ENCODE data around the gene NRL. TPM values are rescaled to one million over a fixed set of nuclear protein-coding genes. Genes with fewer than 3 reads are reported as not detected.
A peak's percentile ranks its signal among the peaks of the same experiment; 100 is the strongest.

NRL gene
- total RNA-seq, 4 donors from 2014 or later: 2.2 to 2.9 (median 2.3) TPM

- Histone ChIP-seq H3K27ac (no peak overlapping the region), H3K4me1 (peaks cover 54% of the 10 kb centered on the region)
- WGBS: 96% methylated on average over 1 of the region's 1 CpG
Measured at GRCh38 chr14:24144451-24144850, 29.7 kb upstream of the NRL start.

GRCh38 chr14:24143511-24143910 is 28.8 kb upstream of the NRL start:
- Histone ChIP-seq H3K4me3 (no peak overlapping the region), H3K9me3 (no peaks in the 10 kb centered on the region), H3K36me3 (peaks cover 21% of the 10 kb centered on the region), H3K4me1 (peaks cover 52% of the 10 kb centered on the region), H3K27me3 (no peaks in the 10 kb centered on the region), H3K27ac (no peak overlapping the region)
- 67% methylated on average over 2 of the region's 2 CpGs for WGBS
- DNase-seq (ENCODE audit: low spot score in 2 of 2): no peak
- no peak for TF ChIP-seq CTCF (IDR thresholded peaks at IDR 0.05)

More at GRCh38 chr14:24144451-24144850, 29.7 kb upstream of the NRL start:
- TF ChIP-seq CTCF (IDR thresholded peaks at IDR 0.05): no peak
- no peak for TF ChIP-seq POLR2AphosphoS5 (IDR thresholded peaks at IDR 0.05)
- no peak for TF ChIP-seq EP300 (IDR thresholded peaks at IDR 0.05)
- TF ChIP-seq POLR2A (IDR thresholded peaks at IDR 0.05): no peak
- H3K36me3 ChIP-seq: peaks cover 12% of the 10 kb centered on the region
- H3K4me3 ChIP-seq: no peak overlapping the region
- DNase-seq (ENCODE audit: low spot score in 2 of 2): no peak
- H3K27me3 ChIP-seq: no peaks in the 10 kb centered on the region
- no peaks in the 10 kb centered on the region for H3K9me3 ChIP-seq

- peaks cover 32% of the 10 kb centered on the region for H3K36me3 ChIP-seq
- no peaks in the 10 kb centered on the region for H3K9me3 ChIP-seq
- H3K27me3 ChIP-seq: no peaks in the 10 kb centered on the region
- WGBS: 0% methylated on average over 40 of the region's 65 CpGs
- peak within 1 kb of the TSS; percentile 76 for H3K4me3 ChIP-seq
- TF ChIP-seq POLR2AphosphoS5 (IDR thresholded peaks at IDR 0.05) (peak in 2 of 3 donors; percentile 9 to 45), POLR2A (IDR thresholded peaks at IDR 0.05) (no peak), EP300 (IDR thresholded peaks at IDR 0.05) (no peak), CTCF (IDR thresholded peaks at IDR 0.05) (peak; percentile 54 to 78)
- H3K27ac ChIP-seq: peak within 1 kb of the TSS; percentile 89
- H3K4me1 ChIP-seq: peaks cover 61% of the 10 kb centered on the region
- peak; percentile 100 for DNase-seq (ENCODE audit: low spot score in 2 of 2)
Measured at GRCh38 chr14:24141097-24141880, 26.5 kb upstream of the NRL start, which contains the start of gene EMC9. EMC9 (minus strand) TSS chr14:24141591; CDS start chr14:24141304, 287 bp downstream.

- TF ChIP-seq CTCF (IDR thresholded peaks at IDR 0.05) (no peak), EP300 (IDR thresholded peaks at IDR 0.05) (no peak), POLR2AphosphoS5 (IDR thresholded peaks at IDR 0.05) (no peak), POLR2A (IDR thresholded peaks at IDR 0.05) (no peak)
- H3K27me3 ChIP-seq: no peaks in the 10 kb centered on the region
- peak overlapping the region; percentile 76 for H3K4me3 ChIP-seq
- 86% methylated on average over 9 of the region's 9 CpGs for whole genome bisulfite sequencing
- peaks cover 32% of the 10 kb centered on the region for H3K36me3 ChIP-seq
- no peaks in the 10 kb centered on the region for H3K9me3 ChIP-seq
- DNase-seq (ENCODE audit: low spot score in 2 of 2): no peak
- H3K27ac ChIP-seq: no peak overlapping the region
- H3K4me1 ChIP-seq: peaks cover 54% of the 10 kb centered on the region
Measured at GRCh38 chr14:24139272-24139934, 24.7 kb upstream of the NRL start.
